SK-N-SH (cell line): ENCODE measurements around the gene SUCLG2.

Experiments used
- CTCF ChIP-seq: fragments of 200-600 bp; sonication (generic); IDR thresholded peaks from 2 replicates; pipeline ENCODE4 v1.6.1; 2017; ENCODE audit warnings: antibody characterized with exemption, mild to moderate bottlenecking, moderate library complexity
- ELF1 ChIP-seq: IDR thresholded peaks from 2 replicates; pipeline ENCODE4 v1.4.0; 2012
- GABPA ChIP-seq: IDR thresholded peaks from 2 replicates; pipeline ENCODE4 v1.4.0; 2012; ENCODE audit warnings: low read depth, mild to moderate bottlenecking
- MAX ChIP-seq: IDR thresholded peaks from 2 replicates; pipeline ENCODE4 v1.4.0; 2012; ENCODE audit warnings: low read depth
- MXI1 ChIP-seq: IDR thresholded peaks from 2 replicates; pipeline ENCODE4 v1.6.1; 2012; ENCODE audit warnings: mild to moderate bottlenecking, low read depth, low read length, improper control_type of control experiment
- POLR2AphosphoS5 ChIP-seq: IDR thresholded peaks from 2 replicates; pipeline ENCODE4 v1.6.1; 2012; ENCODE audit warnings: low read depth, low read length
- REST ChIP-seq: IDR thresholded peaks from 2 replicates; pipeline ENCODE4 v1.6.1; 2012; ENCODE audit warnings: mild to moderate bottlenecking, low read depth, low read length, moderate library complexity
- SIN3A ChIP-seq: IDR thresholded peaks from 2 replicates; pipeline ENCODE4 v1.6.1; 2012; ENCODE audit warnings: low read depth, mild to moderate bottlenecking, low read length, moderate library complexity, borderline replicate concordance
- USF2 ChIP-seq: fragments of 150-350 bp; IDR thresholded peaks from 2 replicates; pipeline ENCODE4 v1.6.1; 2017; ENCODE audit warnings: antibody characterized with exemption, low read length, low read depth, borderline replicate concordance

- no peak for TF ChIP-seq CTCF
- TF ChIP-seq ELF1: no peak
- TF ChIP-seq SIN3A: no peak
- TF ChIP-seq GABPA: no peak
- TF ChIP-seq MAX: no peak
- no peak for TF ChIP-seq USF2
- TF ChIP-seq REST: no peak
- no peak for TF ChIP-seq MXI1
- no peak for TF ChIP-seq POLR2AphosphoS5
Observed at GRCh38 chr3:67656614-67657013, 2.2 kb upstream of the SUCLG2 start.
